ENCODE data around the gene CYB5D1.

The CYB5D1 gene

DNA sequence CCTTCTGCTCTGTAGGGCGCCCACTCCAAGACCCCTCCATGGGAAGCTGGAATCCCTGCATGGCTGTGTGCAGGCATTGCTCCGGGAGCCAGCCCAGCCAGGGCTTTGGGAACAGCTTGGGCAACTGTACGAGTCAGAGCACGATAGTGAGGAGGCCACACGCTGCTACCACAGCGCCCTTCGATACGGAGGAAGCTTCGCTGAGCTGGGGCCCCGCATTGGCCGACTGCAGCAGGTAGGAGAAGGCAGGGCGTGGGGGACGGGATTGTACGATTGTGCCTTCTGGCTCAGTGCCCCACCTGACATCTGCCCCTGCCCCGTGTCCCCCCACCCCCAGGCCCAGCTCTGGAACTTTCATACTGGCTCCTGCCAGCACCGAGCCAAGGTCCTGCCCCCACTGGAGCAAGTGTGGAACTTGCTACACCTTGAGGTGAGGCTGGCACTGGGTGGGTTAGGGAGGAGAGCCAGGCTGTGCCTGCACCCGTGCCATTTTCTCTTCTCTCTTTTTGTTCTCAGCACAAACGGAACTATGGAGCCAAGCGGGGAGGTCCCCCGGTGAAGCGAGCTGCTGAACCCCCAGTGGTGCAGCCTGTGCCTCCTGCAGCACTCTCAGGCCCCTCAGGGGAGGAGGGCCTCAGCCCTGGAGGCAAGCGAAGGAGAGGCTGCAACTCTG lies 11.6 kb upstream of the CYB5D1 start:
- DNase-seq (ENCODE audit: low spot score) = peak; percentile 75
- H3K27ac ChIP-seq = peak overlapping the region in 1 of 2 donors; percentile 93

DNA sequence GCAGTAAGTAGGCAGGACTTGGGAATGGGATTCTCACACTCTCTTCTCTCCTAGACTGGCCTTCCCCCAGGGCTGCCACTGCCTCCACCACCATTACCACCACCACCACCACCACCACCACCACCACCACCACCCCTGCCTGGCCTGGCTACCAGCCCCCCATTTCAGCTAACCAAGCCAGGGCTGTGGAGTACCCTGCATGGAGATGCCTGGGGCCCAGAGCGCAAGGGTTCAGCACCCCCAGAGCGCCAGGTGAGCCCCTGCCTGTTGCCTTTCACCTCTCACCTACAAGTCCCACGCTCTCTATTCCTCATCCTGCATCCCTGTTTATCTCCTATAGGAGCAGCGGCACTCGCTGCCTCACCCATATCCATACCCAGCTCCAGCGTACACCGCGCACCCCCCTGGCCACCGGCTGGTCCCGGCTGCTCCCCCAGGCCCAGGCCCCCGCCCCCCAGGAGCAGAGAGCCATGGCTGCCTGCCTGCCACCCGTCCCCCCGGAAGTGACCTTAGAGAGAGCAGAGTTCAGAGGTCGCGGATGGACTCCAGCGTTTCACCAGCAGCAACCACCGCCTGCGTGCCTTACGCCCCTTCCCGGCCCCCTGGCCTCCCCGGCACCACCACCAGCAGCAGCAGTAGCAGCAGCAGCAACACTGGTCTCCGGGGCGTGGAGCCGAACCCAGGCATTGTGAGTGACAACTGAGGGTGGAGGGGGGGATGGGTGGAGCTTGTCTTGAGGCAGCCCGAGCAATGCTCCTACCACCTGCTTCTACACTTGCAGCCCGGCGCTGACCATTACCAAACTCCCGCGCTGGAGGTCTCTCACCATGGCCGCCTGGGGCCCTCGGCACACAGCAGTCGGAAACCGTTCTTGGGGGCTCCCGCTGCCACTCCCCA lies 10.8 kb upstream of the CYB5D1 start:
- TF ChIP-seq, protein P1, sequence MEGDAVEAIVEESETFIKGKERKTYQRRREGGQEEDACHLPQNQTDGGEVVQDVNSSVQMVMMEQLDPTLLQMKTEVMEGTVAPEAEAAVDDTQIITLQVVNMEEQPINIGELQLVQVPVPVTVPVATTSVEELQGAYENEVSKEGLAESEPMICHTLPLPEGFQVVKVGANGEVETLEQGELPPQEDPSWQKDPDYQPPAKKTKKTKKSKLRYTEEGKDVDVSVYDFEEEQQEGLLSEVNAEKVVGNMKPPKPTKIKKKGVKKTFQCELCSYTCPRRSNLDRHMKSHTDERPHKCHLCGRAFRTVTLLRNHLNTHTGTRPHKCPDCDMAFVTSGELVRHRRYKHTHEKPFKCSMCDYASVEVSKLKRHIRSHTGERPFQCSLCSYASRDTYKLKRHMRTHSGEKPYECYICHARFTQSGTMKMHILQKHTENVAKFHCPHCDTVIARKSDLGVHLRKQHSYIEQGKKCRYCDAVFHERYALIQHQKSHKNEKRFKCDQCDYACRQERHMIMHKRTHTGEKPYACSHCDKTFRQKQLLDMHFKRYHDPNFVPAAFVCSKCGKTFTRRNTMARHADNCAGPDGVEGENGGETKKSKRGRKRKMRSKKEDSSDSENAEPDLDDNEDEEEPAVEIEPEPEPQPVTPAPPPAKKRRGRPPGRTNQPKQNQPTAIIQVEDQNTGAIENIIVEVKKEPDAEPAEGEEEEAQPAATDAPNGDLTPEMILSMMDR (IDR thresholded peaks at IDR 0.05) = no peak
- no peak overlapping the region for H3K4me3 ChIP-seq
- peak; percentile 71 for DNase-seq (ENCODE audit: low spot score)
- H3K27ac ChIP-seq = no peak overlapping the region

More for the DNA sequence above, 11.6 kb upstream of the CYB5D1 start:
- H3K4me3 ChIP-seq = no peak overlapping the region
- TF ChIP-seq, protein P1 (IDR thresholded peaks at IDR 0.05) = no peak

DNA sequence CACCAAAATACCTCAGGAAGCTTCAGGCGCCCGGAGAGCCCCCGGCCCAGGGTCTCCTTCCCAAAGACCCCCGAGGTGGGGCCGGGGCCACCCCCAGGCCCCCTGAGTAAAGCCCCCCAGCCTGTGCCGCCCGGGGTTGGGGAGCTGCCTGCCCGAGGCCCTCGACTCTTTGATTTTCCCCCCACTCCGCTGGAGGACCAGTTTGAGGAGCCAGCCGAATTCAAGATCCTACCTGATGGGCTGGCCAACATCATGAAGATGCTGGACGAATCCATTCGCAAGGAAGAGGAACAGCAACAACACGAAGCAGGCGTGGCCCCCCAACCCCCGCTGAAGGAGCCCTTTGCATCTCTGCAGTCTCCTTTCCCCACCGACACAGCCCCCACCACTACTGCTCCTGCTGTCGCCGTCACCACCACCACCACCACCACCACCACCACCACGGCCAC lies 9.6 kb upstream of the CYB5D1 start:
- TF ChIP-seq, protein P1 (IDR thresholded peaks at IDR 0.05) = no peak
- Histone ChIP-seq H3K4me3 (no peak overlapping the region), H3K27ac (no peak overlapping the region)
- DNase-seq (ENCODE audit: low spot score) = no peak

DNA sequence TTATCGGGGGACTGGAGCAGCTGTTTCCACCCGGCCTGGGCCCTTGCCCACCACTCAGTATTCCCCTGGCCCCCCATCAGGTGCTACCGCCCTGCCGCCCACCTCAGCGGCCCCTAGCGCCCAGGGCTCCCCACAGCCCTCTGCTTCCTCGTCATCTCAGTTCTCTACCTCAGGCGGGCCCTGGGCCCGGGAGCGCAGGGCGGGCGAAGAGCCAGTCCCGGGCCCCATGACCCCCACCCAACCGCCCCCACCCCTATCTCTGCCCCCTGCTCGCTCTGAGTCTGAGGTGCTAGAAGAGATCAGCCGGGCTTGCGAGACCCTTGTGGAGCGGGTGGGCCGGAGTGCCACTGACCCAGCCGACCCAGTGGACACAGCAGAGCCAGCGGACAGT lies 9.1 kb upstream of the CYB5D1 start:
- Histone ChIP-seq H3K27ac (no peak overlapping the region), H3K4me3 (no peak overlapping the region)
- DNase-seq (ENCODE audit: low spot score) = no peak
- TF ChIP-seq, protein P1 (IDR thresholded peaks at IDR 0.05) = no peak

DNA sequence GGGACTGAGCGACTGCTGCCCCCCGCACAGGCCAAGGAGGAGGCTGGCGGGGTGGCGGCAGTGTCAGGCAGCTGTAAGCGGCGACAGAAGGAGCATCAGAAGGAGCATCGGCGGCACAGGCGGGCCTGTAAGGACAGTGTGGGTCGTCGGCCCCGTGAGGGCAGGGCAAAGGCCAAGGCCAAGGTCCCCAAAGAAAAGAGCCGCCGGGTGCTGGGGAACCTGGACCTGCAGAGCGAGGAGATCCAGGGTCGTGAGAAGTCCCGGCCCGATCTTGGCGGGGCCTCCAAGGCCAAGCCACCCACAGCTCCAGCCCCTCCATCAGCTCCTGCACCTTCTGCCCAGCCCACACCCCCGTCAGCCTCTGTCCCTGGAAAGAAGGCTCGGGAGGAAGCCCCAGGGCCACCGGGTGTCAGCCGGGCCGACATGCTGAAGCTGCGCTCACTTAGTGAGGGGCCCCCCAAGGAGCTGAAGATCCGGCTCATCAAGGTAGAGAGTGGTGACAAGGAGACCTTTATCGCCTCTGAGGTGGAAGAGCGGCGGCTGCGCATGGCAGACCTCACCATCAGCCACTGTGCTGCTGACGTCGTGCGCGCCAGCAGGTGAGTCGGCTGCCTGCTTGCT lies 8.6 kb upstream of the CYB5D1 start:
- no peak for DNase-seq (ENCODE audit: low spot score)
- H3K27ac ChIP-seq = no peak overlapping the region
- no peak overlapping the region for H3K4me3 ChIP-seq
- TF ChIP-seq, protein P1 (IDR thresholded peaks at IDR 0.05) = no peak

DNA sequence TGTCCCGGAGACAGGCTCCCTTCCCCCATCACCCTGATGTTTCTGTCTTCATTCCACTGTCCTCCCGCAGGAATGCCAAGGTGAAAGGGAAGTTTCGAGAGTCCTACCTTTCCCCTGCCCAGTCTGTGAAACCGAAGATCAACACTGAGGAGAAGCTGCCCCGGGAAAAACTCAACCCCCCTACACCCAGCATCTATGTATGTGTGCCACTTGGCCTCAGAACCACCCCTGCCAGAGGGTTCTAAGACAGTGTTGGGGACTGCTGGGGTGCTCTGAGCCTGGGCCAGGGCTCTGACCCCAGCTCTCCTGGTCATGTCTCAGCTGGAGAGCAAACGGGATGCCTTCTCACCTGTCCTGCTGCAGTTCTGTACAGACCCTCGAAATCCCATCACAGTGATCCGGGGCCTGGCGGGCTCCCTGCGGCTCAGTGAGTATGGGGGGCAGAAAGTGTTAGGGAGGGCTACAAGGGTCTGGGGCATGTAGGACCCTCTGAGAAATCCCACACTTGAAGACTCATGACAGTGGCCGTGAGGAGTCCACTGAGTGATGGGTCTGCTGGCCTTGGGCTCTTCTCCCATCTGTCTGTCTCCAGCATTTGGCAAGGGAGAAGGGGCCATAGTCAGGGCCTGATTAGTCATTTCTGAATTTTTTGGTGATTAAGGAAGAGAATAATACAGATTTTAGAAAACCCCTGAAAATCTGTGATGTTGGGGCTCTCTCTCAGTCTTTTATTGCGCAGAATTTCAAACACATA lies 7.9 kb upstream of the CYB5D1 start:
- no peak for DNase-seq (ENCODE audit: low spot score)

More for the DNA sequence above, 7.9 kb upstream of the CYB5D1 start:
- Histone ChIP-seq H3K4me3 (no peak overlapping the region), H3K27ac (no peak overlapping the region)
- TF ChIP-seq, protein P1 (IDR thresholded peaks at IDR 0.05) = no peak
